Measurements from ENCODE around the gene RAB7A.

RAB7A gene

DNA sequence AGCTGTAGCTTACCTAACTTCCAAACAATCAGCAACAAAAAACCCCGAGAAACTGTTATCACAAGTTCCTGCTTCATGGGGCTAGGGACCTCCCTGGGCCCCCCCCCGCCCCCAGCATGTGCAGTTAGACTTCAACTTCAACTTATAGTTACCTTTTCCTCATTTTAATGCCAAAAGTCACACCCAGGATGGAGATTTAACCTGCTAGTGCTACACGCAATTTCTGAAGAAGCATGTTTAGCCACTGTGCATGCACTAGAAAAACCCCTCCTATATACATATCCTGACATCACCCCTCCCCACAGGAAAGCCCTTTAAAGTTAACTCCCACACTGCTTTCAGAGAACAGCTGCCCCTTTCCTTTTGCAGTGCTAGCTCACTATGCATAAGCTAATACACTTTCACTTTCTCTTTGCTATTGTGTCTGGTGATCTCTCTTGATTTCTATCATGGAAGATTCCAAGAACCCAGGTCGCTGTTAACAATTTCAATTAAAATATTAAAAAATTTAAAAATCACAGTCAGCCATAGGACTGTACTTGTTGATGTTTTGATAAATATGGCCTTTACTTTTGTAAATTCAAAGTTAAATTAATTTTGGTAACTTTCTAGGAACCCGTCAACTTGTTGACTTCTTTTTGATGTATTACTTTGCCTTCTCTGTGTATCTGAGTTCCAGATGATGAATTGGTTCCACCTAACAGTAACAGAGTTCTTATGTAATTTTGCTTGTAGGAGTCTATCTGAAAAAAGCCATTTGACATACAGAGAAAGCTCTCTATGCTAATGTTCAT, 78.2 kb downstream of the RAB7A start:
- ATAC-seq (peak; percentile 88), DNase-seq (peak; percentile 53)
- no peaks in the 10 kb centered on the region for H3K9me3 Mint-ChIP-seq
- peaks cover 66% of the 10 kb centered on the region for H3K36me3 Mint-ChIP-seq (ENCODE audit: low read depth)
- no peaks in the 10 kb centered on the region for H3K27me3 Mint-ChIP-seq
- peak overlapping the region; percentile 91 for H3K27ac Mint-ChIP-seq
- H3K4me3 Mint-ChIP-seq = peak overlapping the region; percentile 65
- peaks cover 83% of the 10 kb centered on the region for H3K4me1 Mint-ChIP-seq

- Mint-ChIP-seq H3K4me1 (peaks cover 78% of the 10 kb centered on the region), H3K9me3 (no peaks in the 10 kb centered on the region), H3K27ac (peak overlapping the region; percentile 91), H3K27me3 (no peaks in the 10 kb centered on the region), H3K4me3 (peak overlapping the region; percentile 65), H3K36me3 (ENCODE audit: low read depth) (peaks cover 65% of the 10 kb centered on the region)
- ATAC-seq (no peak), DNase-seq (no peak)
These were observed 78.8 kb downstream of the RAB7A start for GRCh38 chr3:128804811-128805155.

DNA sequence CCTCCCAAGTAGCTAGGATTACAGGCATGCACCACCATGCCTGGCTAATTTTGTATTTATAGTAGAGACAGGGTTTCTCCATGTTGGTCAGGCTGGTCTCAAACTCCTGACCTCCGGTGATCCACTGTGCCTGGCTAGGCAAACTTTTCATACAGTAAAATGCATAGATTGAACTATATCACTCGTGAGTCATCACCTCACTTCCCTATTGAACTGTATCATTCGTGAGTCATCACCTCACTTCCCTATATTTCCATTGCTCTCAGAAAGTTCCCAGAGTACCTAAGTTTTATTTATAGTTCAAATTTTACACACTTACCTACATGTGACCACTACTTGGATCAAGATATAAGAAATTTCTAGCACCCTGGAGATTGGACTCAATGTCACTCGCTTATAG, 79.8 kb downstream of the RAB7A start:
- peak overlapping the region; percentile 91 for H3K27ac Mint-ChIP-seq
- no peaks in the 10 kb centered on the region for H3K9me3 Mint-ChIP-seq
- DNase-seq = no peak
- ATAC-seq = no peak
- peaks cover 63% of the 10 kb centered on the region for H3K36me3 Mint-ChIP-seq (ENCODE audit: low read depth)
- H3K4me1 Mint-ChIP-seq = peaks cover 68% of the 10 kb centered on the region
- peak overlapping the region; percentile 65 for H3K4me3 Mint-ChIP-seq
- H3K27me3 Mint-ChIP-seq = no peaks in the 10 kb centered on the region

DNA sequence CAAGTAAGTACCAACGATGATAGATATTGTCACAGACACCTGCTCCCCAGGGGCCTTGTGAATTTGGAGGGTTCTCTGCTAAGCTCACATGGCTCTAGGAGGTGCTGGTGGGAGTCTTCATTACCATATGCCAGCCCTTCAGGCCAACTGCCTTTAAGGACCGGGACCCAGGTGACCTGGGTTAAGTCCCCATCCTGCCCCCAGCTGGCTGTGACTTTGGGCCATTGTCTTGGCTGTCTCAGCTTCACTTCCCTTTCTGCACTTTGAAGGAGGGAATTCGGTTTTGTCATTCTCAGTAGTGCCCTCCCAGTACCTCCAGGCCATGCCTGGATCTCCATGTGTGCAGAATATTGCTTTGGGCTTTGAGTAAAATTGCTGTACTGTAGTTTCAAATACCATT, 80.6 kb downstream of the RAB7A start:
- H3K27ac Mint-ChIP-seq = peak overlapping the region; percentile 91
- H3K27me3 Mint-ChIP-seq = no peaks in the 10 kb centered on the region
- H3K9me3 Mint-ChIP-seq = no peaks in the 10 kb centered on the region
- DNase-seq (no peak), ATAC-seq (no peak)
- H3K36me3 Mint-ChIP-seq (ENCODE audit: low read depth) = peaks cover 65% of the 10 kb centered on the region
- H3K4me1 Mint-ChIP-seq = peaks cover 60% of the 10 kb centered on the region
- H3K4me3 Mint-ChIP-seq = no peak overlapping the region

DNA sequence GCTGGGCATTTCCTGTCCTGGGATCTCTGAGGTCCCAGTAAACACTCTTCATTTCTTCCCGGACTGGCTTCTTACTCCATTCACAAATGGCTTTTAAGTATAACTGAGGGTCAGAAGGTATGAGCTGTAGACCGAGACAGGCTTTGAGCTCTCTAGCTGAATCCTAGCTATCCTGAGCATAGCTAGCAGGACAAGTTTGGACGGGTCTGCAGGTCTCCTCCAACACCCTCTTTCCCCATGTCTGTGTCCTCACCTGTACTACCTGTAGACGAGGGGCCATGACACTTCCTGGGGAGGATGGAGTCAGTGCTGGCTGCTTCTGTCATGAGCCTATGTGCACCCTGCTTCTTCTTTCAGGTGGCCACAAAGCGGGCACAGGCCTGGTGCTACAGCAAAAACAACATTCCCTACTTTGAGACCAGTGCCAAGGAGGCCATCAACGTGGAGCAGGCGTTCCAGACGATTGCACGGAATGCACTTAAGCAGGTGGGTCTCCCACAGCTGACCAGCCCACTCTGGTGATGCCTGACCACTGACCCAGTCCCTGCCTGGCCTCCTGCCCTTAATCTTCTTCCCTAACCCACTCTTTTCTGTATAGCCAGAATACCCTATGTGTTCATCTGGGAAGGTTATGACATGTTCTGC, 81.3 kb downstream of the RAB7A start:
- Mint-ChIP-seq H3K4me1 (peaks cover 53% of the 10 kb centered on the region), H3K36me3 (ENCODE audit: low read depth) (peaks cover 65% of the 10 kb centered on the region)

DNA sequence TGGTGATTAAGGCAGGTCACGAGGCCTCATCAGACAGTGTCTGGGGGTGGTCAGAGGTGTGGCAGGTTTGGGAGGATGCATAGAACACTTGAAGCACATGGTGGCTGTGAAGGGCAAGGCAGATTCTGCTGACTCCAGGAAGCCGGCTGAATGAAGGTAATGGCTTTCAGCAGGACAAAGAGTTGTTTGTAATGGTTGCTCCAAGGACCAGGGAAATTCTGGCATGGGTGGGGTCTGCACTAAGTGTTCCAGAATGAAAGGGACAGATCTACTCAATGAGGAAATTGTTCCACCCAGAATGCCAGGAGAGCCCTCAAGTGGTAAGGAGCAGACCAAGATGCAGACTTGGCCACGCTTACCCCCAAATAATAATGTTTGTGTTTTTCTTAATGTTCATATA, 82.7 kb downstream of the RAB7A start:
- no peaks in the 10 kb centered on the region for H3K27me3 Mint-ChIP-seq
- no peak overlapping the region for H3K4me3 Mint-ChIP-seq
- ATAC-seq (no peak), DNase-seq (no peak)
- H3K36me3 Mint-ChIP-seq (ENCODE audit: low read depth) = peaks cover 76% of the 10 kb centered on the region
- peaks cover 49% of the 10 kb centered on the region for H3K4me1 Mint-ChIP-seq
- no peaks in the 10 kb centered on the region for H3K9me3 Mint-ChIP-seq
- H3K27ac Mint-ChIP-seq = peak overlapping the region; percentile 73

More for the DNA sequence above, 81.3 kb downstream of the RAB7A start:
- Mint-ChIP-seq H3K4me3 (no peak overlapping the region), H3K27ac (peak overlapping the region; percentile 91), H3K9me3 (no peaks in the 10 kb centered on the region), H3K27me3 (no peaks in the 10 kb centered on the region)
- no peak for ATAC-seq
- no peak for DNase-seq

GRCh38 chr3:128813097-128813496, 87.1 kb downstream of the RAB7A start:
- Mint-ChIP-seq H3K27ac (peak overlapping the region; percentile 38), H3K9me3 (no peaks in the 10 kb centered on the region), H3K4me3 (no peak overlapping the region), H3K4me1 (peaks cover 16% of the 10 kb centered on the region), H3K27me3 (no peaks in the 10 kb centered on the region), H3K36me3 (ENCODE audit: low read depth) (peaks cover 77% of the 10 kb centered on the region)
- ATAC-seq (no peak), DNase-seq (no peak)

- Mint-ChIP-seq H3K4me1 (peaks cover 10% of the 10 kb centered on the region), H3K27ac (peak overlapping the region; percentile 20), H3K9me3 (no peaks in the 10 kb centered on the region), H3K4me3 (no peak overlapping the region), H3K36me3 (ENCODE audit: low read depth) (peaks cover 81% of the 10 kb centered on the region), H3K27me3 (no peaks in the 10 kb centered on the region)
- ATAC-seq = no peak
- no peak for DNase-seq
These were observed 88.1 kb downstream of the RAB7A start for GRCh38 chr3:128814060-128814459.

- Mint-ChIP-seq H3K36me3 (ENCODE audit: low read depth) (peaks cover 78% of the 10 kb centered on the region), H3K4me1 (peaks cover 8% of the 10 kb centered on the region), H3K4me3 (no peak overlapping the region), H3K27me3 (no peaks in the 10 kb centered on the region), H3K9me3 (no peaks in the 10 kb centered on the region), H3K27ac (peak overlapping the region; percentile 26)
- DNase-seq (no peak), ATAC-seq (no peak)
These were observed 88.7 kb downstream of the RAB7A start for GRCh38 chr3:128814519-128815317.

DNA sequence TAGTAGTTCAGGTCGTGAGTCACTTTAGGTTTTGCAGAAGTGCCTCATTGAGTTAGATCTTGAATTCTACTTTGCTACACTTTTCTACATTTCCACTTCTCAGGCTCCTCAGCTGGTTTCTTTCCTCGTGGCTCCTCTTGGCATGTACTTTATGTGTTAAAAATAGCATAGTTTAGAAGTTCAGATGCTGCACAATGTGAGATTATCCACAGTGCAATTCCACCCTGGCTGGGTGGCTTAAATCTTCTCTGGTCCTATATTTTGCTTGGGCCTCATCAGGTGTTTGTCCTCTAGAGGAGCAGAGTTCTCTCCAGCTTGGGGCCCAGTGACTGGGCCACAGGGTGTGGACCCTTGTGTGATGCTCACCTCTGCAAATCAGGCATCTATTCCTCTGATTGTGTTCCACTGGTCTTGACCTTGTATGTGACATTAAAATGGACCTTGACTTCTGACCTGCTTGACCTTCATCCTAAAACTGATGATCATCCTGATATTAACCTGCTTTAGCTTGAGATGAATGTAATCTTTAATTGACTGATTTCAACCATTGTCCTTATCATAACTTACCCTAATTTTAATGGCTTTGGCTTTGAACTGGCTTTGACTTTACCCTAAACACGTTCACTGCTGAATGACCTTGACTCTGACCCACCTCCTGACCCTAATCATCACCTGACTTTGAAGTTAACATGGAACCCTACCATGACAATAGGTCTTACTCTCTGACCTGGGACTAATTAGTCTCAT, 89.5 kb downstream of the RAB7A start:
- no peak for DNase-seq
- Mint-ChIP-seq H3K27ac (peak overlapping the region; percentile 26), H3K4me1 (peaks cover 8% of the 10 kb centered on the region), H3K4me3 (no peak overlapping the region), H3K27me3 (no peaks in the 10 kb centered on the region), H3K36me3 (ENCODE audit: low read depth) (peaks cover 76% of the 10 kb centered on the region), H3K9me3 (no peaks in the 10 kb centered on the region)
- no peak for ATAC-seq

DNA sequence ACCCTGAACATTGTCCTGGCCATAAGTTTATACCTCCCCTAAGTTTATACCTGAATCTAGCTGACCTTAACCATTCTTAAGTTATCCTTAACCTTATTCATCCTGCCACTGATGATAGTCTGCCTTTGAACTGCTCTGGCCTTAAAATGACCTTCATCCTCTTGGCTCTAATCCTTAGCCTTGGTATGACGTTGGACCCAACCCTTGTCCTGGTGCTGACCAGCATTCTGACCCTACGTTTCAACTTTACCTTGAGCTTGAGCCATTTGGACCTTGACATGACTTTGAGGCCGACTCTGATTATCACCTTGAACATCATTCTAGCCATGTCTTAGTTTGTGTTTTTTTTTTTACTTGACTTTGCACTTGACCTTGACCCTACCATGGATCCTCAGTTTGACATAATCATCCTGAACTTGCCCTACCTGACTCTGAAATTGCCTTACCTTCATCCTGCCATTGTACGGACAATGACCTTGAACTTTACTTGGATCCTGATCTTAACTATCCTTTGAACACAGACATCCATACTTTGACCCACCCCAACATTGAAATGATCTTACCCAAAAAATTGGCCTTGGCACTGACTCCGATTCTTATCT, 92.3 kb downstream of the RAB7A start:
- Mint-ChIP-seq H3K36me3 (ENCODE audit: low read depth) (peaks cover 58% of the 10 kb centered on the region), H3K27ac (no peak overlapping the region)

GRCh38 chr3:128820252-128820839, 94.4 kb downstream of the RAB7A start:
- DNase-seq = no peak
- Mint-ChIP-seq H3K4me3 (no peak overlapping the region), H3K27me3 (no peaks in the 10 kb centered on the region), H3K36me3 (ENCODE audit: low read depth) (peaks cover 40% of the 10 kb centered on the region), H3K9me3 (no peaks in the 10 kb centered on the region), H3K27ac (no peak overlapping the region), H3K4me1 (no peaks in the 10 kb centered on the region)
- ATAC-seq = no peak

More for the DNA sequence above, 92.3 kb downstream of the RAB7A start:
- Mint-ChIP-seq H3K27me3 (no peaks in the 10 kb centered on the region), H3K9me3 (no peaks in the 10 kb centered on the region), H3K4me3 (no peak overlapping the region), H3K4me1 (peaks cover 6% of the 10 kb centered on the region)
- no peak for DNase-seq
- ATAC-seq = no peak

GRCh38 chr3:128823008-128823407, 97.0 kb downstream of the RAB7A start:
- no peak overlapping the region for H3K4me3 Mint-ChIP-seq
- no peaks in the 10 kb centered on the region for H3K9me3 Mint-ChIP-seq
- H3K36me3 Mint-ChIP-seq (ENCODE audit: low read depth) = peaks cover 21% of the 10 kb centered on the region
- DNase-seq (no peak), ATAC-seq (no peak)
- no peak overlapping the region for H3K27ac Mint-ChIP-seq
- H3K27me3 Mint-ChIP-seq = no peaks in the 10 kb centered on the region
- H3K4me1 Mint-ChIP-seq = no peaks in the 10 kb centered on the region

DNA sequence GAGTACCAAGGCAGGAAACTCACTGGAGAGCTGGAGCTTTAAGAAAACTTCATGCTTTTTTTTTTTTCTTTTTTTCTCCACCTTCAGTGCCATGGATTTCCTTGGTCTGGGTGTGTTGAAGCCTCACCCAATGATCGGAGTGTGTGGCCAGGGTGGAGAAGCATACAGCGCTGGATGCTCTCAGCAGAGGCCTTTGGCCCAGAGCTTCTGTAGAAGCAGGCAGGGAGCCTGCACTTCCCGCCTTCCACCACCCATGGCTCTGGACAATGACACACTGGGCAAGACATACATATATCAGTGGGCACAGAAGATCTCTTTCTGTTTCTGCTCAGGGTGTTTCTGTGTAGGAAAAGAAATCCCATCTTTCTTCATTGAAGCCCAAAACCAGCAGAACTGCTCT, 97.6 kb downstream of the RAB7A start:
- H3K4me3 Mint-ChIP-seq = no peak overlapping the region
- ATAC-seq (no peak), DNase-seq (no peak)
- H3K9me3 Mint-ChIP-seq = no peaks in the 10 kb centered on the region
- H3K36me3 Mint-ChIP-seq (ENCODE audit: low read depth) = peaks cover 15% of the 10 kb centered on the region
- H3K27me3 Mint-ChIP-seq = no peaks in the 10 kb centered on the region
- H3K27ac Mint-ChIP-seq = no peak overlapping the region
- H3K4me1 Mint-ChIP-seq = no peaks in the 10 kb centered on the region
